HPDE6-E6E7 (cell line): ENCODE results near the gene RASA2.

ENCODE experiments used
- DNase-seq: peaks from one replicate; pipeline ENCODE4 v3.0.0; 2011; ENCODE audit warnings: missing footprints; ENCODE audit errors: extremely low spot score

RASA2 gene

DNA sequence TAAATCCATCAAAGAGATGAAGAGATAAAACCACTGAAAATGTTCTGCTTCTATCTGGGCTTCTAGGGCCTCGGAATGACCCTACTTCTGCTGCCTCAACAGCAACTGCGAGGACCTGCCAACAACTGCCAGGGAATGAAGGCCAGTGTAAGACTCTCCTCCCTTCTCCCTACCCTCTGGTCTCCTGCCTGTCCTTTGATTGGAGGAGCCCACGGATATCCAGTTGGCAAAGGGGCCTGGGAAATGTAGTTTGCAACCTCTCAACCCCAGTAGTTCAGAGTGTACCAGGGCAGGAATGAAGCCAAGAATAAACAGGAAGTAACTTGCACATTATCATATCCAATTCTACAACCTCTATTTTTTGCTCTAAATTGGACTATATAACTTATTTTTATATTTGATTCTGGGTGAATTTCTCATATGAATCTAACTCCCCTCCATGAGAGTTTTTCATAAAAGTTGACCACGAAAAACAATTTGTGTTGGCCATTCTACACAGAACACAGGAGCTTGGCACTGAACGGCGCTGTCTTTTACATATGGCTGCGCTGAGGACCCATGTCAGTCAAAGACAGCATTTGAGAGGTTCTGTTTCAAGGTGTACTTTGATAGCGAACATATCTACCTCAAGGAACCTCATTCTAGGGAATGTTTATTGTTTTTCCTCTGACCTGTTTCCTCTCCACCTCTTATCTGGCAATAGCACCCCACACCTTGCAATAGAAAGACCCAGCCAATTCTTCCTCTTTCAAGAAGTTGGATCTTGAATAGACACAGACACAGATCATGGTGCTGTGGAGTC lies 160.1 kb downstream of the RASA2 start:
- DNase-seq: peak; percentile 43

DNA sequence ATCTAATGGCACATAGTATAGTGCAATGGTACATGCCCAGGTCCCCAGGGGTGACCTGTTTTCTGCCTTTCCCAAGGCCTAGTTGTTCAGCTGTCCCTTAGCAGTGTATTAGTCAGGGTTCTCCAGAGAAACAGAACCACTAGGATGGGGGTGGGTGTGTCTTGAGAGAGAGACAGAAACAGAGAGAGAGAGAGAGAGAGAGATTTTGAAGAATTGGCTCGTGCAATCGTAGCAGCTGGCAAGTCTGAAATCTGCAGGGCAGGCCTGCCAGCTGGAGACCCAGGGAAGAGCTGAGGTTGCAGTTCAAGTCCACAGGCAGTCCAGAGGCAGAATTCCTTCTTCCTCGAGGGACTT lies 160.7 kb downstream of the RASA2 start:
- DNase-seq: no peak

- DNase-seq: no peak
These were observed 161.5 kb downstream of the RASA2 start for GRCh38 chr3:141648055-141648910.

- DNase-seq: no peak
These were observed 163.0 kb downstream of the RASA2 start for GRCh38 chr3:141649871-141650270.

DNA sequence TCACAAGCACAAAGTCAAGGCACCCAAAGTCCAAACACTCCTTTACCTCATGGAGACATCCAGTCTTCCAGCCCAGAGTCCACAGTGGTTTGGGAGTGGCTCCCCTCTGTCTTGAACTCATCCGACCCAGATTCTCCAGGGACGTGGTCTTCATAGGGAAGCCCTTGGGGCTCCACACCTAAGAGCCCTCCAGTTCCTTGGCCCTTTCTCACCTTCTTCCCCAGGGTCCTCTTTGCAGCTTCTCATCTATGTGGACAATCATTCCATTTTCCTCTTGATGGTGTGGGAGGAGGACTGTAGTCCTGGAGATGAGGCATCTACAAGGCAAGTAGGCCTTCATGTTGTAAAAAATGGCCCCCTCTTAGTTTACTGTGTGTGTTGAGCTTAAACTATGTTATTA lies 164.0 kb downstream of the RASA2 start:
- DNase-seq: no peak

DNA sequence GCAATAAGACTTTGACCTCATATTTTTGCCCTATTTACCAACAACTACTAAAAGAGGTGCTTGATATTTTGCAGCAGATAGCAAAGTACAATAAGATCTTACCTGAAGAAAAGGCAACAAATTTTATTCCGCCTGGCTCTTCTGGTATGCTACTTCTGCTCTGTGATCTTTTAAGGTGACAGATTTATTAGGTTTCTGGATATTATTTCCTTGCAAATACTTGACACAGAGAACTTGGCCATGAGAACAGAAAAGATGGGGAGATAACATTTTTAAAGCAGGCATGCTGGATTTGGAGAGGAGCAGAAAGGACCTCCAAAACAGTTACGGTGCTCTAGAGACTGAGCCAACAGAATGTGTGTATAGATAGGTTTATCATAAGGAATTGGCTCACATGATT lies 164.6 kb downstream of the RASA2 start:
- no peak for DNase-seq

DNA sequence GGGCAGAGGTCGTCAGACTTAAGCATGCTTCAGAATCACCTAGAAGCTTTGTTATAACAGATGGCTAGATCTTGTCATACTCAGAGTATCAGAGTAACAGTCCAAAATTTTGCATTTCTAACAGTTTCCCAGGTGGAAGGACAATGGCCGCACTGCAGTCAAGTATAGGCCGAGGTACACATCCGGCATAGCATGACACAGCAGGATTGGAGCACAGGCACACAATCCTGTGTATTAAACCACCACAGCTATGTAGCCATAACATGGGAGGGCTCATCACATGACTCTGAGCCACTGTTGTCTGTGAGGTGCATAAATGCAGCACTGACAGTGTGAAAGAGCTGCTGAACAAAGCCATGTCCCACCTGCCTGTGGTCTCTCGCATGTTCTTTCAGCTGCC lies 165.5 kb downstream of the RASA2 start:
- DNase-seq: no peak

DNA sequence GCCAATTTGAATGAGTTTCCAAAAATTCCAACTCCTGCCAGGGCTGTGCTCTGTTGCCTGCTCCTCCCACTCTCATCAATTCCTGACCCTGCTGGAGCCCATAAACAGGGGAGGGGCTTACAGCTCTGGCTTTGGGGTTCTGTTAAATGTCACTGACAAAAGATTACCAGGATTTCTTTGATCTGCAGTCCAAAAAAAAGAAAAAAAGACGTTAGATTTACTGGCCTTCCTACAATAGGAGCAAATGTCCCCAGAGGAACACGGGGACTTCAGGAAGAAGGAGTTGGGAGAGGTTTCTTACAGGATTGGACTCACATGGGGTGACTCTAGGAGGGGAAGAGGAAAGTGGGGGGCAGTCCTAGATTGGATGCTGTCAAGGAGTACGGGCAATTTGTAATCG lies 167.0 kb downstream of the RASA2 start:
- no peak for DNase-seq

GRCh38 chr3:141655801-141656200 lies 169.0 kb downstream of the RASA2 start:
- no peak for DNase-seq

GRCh38 chr3:141656771-141657170 lies 169.9 kb downstream of the RASA2 start:
- DNase-seq: no peak

DNA sequence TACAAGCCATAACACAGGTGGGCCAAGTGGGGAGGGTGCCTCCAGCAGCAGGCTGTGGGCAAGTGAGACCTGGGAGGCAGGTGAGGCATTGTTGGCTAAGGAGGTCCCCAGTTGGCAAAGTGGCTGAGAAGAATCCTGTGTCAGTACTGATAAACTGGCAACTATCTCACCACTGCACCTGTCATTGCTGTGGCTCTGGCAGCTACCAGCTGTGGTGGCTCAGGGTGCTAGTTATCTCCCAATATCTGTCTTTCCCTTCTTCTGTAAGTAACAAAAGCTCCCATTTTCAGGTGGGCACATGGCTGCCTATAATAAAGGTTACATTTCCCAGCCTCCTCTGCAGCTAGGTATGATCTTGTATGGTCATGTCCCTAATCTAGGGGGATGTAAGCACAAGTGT lies 170.7 kb downstream of the RASA2 start:
- no peak for DNase-seq

- no peak for DNase-seq
These were observed 173.2 kb downstream of the RASA2 start for GRCh38 chr3:141659821-141660613.

GRCh38 chr3:141660614-141660947 lies 173.8 kb downstream of the RASA2 start:
- no peak for DNase-seq

DNA sequence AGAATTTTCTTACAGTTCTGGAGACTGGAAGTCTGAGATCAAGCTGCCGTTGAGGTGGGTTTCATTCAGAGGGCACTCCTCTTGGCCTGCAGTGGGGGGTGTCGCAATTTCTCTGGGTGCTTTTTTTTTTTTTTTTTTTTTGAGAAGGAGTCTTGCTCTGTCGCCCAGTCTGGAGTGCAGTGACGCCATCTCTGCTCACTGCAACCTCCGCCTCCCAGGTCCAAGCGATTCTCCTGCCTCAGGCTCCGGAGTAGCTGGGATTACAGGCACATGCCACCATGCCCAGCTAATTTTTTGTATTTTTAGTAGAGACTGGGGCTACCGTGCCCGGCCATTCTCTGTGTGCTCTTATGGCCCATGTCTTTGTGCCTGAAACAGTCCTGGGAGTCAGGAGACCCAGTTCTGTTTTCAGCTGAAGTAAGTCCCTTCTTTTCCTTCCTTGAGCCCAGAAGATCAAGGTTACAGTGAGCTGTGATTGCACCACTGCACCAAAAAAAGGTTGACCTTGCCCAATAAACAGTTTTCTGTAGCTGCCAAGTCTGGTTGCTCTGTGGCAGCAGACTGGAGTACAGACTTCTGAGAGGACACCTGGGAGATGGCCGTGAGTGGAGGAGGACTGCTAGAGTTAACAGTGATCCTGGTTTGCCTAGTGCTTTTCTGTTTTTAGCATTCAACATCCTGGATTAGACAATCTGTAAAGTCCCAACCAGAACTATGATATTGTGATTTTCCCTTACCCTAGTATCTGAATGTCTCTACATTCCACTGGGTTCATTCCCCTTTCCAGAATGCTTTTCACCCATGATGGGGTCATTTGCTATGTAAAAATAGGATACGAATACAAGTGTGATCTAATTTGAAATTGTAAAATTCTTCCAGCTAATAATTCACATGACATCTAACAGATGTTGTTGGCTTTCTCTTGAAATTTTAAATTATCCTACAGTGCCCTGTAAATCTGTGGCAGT lies 174.7 kb downstream of the RASA2 start:
- DNase-seq: no peak

DNA sequence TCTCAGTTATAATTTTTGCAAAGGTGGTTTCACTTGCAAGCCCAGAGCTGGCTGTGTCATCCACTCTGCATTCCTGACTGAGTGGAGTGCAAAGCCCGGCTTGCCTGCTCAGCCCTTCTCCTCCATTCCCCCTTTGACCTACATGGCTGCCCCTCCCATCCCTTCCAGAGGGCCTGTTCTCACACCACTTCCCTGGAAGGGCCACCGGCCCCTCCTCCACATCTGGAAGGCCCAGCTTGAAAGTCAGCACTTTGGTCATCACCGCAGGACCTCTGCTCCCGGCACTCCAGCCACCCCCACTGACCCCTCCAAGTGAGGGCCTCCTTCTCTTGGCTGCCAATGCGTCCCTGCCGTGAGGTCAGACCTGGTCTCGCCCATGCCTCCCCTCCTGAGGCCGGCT lies 177.2 kb downstream of the RASA2 start:
- no peak for DNase-seq
